GM18499 (cell line): ENCODE data around the gene EGLN1.

ENCODE experiments used
- ATAC-seq: cut with Tn5 transposase; IDR thresholded peaks from one replicate; pipeline ENCODE4 v1.9.1; 2021; ENCODE audit warnings: moderate number of reproducible peaks; ENCODE audit not compliant: insufficient read depth, unreplicated experiment

EGLN1 gene

DNA sequence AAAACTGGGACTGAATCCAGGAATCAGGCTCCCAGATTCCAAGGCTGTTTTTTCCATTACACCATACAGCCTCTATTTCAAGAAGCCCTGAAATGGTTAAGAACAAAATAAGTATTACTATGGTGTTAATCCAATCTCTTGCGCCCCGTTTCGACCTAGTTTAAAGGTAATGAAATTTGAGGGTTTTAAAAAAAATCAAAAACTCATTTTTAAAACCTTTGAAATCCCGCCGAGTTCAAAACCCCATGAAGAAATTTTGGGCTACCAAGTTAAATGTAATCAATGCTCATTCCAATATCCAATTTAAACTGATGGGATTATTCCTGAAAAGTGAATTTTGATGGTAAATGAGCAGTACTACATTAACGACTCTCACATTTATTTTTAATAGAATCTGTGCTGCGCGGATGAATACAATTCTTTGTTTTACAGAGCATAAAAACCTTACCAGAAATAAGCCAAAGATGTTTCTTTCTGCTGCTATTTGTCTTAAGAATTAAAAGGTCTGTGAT lies 767 bp upstream of the EGLN1 start:
- no peak for ATAC-seq

DNA sequence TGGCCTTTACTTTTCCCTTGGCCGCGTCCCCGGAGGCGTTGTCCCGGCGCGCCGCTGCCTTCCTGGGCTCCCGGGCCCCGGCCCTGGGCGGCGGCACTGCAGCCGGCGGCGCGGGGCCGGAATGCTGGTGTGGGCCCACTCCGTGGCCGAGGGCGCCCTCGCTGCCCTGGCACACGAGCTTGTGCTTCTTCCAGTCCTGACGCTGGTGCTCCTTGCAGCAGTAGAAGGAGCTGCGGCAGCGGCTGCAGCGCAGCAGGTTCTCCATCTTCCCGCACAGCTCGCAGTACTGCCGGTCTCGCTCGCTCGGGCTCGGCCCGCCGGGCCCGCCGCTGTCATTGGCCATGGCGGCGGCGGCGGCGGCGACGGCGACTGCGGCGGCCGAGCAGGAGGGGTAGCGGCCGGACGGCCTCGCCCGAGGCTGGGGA lies 529 bp downstream of the EGLN1 start:
- ATAC-seq, result peak; percentile 14

- no peak for ATAC-seq
Observed at GRCh38 chr1:231420959-231421545, 1.0 kb downstream of the EGLN1 start.

DNA sequence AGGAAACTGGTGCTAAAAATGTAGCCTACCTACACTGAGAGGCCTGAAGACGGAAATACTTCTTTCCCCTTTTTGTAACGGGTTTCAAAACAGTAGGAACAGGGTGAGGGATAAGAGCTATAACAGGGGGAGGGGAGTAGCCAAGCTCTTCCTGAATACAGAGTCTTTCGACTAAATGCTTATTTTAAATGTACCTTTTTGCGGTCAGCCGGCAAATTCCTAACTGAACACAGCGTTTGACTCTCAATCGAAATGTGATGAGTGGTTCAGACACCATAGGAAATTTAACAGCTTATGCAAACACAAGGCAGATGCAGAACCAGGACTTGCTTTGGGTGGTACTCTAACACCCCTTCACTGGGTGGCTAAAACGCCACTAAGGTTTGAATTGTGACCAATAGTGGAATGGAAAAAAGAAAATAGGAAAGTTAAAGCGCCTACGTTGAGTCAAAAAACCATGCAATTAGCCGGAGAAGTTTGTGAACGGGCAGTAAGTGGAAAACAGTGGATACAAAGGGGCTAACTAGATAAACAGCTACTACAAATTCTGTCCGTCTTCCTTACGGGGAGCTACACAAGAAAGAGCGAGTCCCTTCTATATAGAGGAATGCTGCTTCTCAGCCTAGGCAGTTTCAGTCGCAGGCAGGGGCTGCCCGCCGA lies 1.7 kb downstream of the EGLN1 start:
- ATAC-seq, result no peak

DNA sequence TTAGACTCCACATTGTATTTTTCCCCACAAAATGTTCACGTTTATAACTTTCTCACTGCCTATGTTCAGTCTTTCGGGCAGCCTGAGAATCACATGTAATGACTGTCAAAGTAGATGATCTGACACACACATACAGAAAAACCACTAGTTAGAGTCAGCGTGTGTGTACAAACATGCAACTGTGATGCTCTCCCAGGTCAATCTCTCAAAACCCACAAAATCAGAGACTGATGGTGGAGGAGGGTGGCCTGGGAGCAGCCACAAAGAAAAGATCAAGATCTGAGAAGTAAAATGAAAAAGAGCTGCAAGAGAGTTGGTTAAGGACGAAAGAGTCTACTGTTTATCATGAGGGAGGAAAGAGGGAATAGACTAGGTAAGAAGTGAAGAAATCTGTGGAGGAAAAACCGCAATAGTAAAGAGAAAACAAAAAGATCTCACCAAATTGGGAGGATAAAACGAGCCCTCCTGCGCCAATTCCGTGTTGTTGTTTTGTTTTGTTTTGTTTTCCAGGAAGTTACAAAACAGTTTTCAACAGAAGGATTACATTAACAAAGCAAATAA lies 2.3 kb downstream of the EGLN1 start:
- no peak for ATAC-seq

DNA sequence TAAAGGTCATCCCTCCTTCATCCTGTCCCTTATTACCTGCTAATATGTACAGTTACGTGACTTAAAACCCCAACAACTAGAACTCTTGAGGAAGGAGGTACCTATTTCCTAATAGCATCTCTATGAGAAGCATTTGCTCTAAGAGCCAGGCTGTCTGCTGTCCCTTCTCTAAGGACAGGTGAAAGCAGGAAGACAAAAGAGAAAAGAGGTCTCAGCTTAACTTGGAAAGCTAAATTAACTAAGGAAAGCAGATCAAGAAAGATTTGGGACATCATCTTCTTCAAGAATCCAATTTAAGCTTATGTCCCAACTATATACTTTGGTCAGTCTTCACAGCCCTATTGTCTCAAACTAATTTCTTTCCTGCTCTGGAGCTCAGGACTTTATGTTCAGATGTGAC lies 2.9 kb downstream of the EGLN1 start:
- no peak for ATAC-seq

DNA sequence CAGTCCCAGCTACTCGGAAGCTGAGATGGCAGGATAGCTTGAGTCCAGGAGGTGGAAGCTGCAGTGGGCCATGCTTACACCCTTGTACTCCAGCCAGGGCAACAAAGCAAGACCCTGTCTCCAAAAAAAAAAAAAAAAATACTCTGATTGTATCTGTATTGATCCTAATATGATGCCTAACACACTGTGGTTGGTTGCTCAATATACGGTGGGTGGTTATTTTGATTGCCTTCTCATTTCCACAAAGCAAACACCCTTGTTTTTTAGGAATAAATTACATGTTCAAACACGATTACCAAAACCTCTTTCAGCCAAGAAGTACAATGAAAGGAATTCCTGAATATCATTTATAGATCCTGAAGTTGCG lies 3.4 kb downstream of the EGLN1 start:
- ATAC-seq, result no peak

DNA sequence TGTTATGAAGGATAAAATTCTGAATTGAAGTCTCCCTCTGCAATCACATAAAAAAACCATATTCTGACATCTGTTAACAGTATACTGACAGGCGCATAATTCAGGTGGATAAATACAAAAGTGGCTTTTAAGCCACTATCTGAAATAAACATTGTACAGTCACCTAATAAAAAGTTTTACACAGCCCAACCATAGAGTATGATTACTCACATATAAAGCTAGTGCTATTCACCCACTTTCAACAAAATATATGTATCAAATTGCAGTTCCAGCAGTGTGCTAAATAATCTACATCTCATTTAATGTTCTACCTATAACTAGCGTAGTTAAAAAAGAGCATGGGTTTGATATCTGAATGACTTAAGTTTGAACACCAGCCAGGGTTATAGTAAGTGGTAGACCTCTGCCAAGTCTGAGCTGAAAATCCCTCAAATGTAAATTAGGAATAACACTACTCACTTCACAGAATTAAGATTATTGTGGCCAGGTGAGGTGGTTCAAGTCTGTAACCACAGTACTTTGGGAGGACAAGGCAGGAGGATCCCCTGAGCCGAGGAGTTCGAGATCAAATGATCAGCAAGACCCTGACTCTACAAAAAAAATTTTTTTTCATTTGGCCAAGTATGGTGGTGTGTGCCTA lies 3.9 kb downstream of the EGLN1 start:
- no peak for ATAC-seq

GRCh38 chr1:231417513-231417912 lies 4.6 kb downstream of the EGLN1 start:
- ATAC-seq, result no peak

GRCh38 chr1:231416901-231417300 lies 5.2 kb downstream of the EGLN1 start:
- ATAC-seq, result no peak

DNA sequence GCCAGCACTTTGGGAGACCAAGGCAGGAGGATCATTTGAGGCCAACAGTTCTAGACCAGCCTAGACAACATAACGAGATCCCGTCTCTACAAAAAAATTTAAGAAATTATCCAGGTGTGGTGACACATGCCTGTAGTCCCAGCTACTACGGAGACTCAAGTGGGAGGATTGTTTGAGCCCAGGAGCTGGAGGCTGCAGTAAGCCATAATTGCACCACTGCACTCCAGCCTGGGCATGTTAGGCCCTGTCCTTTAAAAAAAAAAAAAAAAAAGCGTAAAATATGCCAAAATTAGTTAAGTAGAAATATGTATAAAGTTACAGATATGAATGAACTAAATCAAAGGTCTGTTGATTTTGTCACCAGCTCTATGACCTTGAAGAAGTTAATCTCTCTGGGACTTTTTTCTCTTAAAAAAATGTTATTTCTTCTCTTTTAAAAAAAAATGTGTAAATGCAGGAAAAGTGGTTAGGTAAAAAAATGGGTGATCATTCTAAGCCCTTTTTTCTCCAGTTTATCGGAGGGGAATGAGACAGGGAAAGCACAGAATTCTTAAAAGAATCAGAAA lies 7.0 kb downstream of the EGLN1 start:
- no peak for ATAC-seq

DNA sequence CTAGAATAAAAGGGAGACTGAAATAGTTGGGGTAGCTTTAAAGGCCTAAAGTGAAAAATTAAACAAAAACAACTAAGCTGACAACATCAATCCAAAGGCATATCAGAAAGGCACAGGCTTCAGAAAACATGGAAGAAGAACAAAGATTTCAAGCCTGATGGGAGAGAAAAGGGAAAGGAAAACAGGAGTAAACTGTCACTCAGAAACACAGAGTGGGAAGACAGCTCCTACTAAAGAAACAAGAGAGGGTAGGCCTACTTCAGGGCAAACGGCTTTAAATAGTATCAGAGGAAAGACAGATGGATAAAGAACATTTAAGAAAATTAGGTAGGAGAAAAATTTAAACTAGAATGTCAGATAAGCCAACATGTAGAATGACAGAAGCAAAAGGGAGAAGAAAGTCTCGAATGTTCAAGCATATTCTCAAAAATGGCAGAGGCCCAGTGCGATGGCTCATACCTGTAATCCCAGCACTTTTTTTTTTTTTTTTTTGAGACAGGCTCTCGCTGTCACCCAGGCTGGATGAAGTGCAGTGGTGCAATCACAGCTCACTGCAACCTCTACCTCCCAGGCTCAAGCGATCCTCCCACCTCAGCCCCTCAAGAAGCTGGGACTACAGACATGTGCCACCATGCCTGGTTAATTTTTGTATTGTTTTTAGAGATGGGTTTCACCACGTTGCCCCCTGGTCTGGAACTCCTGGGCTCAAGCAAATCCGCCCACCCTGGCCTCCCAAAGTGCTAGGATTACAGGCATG lies 7.6 kb downstream of the EGLN1 start:
- no peak for ATAC-seq

- ATAC-seq, result no peak
Observed at GRCh38 chr1:231413749-231414082, 8.4 kb downstream of the EGLN1 start.

- no peak for ATAC-seq
Observed at GRCh38 chr1:231411036-231411531, 11.0 kb downstream of the EGLN1 start.

DNA sequence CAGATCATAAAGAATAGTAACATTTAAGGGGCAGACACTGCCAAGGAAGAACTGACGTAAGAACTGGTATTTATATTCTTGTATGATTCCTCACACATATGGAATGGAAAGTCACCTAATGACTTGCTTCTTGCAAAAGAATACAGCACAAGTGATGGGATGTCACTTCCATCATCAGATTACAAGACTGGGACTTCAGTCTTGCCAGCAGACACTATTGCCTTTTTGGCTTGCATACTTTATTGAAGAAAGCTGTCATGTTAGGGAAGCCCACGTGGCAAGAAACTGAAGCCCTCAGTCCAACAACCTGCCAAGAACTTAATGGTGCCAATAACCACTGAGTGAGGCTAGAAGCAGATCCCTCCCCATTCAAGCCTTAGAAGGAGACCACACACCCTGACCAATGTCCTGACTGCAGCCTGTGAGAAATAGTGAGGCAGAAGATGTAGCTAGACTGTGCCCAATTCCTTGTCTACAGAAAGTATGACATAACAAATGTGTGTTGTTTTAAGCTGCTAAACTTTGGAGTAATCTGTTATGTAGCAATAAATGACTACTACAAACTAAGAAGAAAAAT lies 12.0 kb downstream of the EGLN1 start:
- no peak for ATAC-seq

DNA sequence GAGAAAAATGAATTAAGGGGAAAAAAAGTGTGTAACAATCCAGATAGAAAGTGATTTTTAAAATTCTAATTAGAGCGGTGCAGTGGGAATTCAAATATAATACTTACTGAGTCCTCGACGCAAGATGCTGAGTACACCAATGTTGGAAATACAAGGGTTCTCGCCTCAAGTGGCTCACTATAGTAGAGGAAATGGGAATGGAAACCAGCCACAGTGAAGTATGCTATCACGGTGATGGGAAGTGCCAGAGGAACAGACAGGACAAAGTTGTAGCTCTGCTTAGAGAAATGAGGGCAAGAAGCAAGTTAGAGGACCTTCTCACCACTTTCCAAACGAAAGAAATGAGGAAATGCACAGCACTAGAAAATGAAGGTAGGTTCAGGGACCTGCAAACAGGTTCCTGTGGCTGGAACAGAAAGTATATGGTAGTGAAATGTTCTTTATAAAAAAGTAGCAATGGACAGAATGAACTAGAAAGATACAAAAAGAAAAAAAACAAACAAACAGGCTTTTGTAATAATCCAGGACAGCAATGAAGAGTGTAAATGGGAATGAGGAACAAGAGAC lies 13.5 kb downstream of the EGLN1 start:
- no peak for ATAC-seq

GRCh38 chr1:231407547-231408396 lies 14.3 kb downstream of the EGLN1 start:
- ATAC-seq, result peak; percentile 72

- no peak for ATAC-seq
Observed at GRCh38 chr1:231407049-231407448, 15.0 kb downstream of the EGLN1 start.

- ATAC-seq, result no peak
Observed at GRCh38 chr1:231404318-231404717, 17.8 kb downstream of the EGLN1 start.
